Activated naive CD4-positive, alpha-beta T cell treated with Interleukin-2 at 50 U/mL for 16 hours (primary cell): ENCODE results near the gene GPR171.

Source experiments
- DNase-seq: peaks from one replicate; pipeline ENCODE4 v3.0.0-alpha.2; 2020

GPR171 gene

DNA sequence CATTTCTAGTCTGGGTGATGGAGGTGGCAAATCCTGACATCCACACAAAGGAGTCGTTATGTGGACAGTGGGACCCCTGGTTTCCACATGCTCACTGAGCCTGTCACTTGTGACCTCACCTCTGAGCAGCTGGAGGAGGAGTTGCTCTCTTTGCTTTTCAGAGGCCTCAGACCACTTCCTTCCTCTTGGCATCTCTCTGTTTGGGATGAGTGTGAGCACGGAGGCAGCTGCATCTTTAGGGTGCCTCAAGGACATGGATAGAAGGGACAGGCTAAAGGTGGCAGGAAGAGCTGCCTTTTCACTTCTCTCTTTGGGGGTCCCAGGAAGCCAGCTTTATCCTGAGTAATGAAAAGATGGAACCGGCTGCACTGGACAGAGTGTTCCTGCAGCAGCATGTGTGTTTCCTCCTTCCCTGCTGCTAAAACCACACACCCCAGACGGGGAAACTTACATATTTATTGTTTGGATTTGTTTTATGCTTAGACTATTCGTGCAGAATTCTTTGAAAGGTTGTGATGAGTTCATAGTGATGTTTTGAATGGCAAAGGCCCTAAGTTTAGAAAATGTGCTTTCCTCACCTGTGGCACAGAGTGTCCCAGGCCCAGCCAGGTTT is 31.8 kb downstream of the GPR171 start:
- peak; percentile 31 for DNase-seq

DNA sequence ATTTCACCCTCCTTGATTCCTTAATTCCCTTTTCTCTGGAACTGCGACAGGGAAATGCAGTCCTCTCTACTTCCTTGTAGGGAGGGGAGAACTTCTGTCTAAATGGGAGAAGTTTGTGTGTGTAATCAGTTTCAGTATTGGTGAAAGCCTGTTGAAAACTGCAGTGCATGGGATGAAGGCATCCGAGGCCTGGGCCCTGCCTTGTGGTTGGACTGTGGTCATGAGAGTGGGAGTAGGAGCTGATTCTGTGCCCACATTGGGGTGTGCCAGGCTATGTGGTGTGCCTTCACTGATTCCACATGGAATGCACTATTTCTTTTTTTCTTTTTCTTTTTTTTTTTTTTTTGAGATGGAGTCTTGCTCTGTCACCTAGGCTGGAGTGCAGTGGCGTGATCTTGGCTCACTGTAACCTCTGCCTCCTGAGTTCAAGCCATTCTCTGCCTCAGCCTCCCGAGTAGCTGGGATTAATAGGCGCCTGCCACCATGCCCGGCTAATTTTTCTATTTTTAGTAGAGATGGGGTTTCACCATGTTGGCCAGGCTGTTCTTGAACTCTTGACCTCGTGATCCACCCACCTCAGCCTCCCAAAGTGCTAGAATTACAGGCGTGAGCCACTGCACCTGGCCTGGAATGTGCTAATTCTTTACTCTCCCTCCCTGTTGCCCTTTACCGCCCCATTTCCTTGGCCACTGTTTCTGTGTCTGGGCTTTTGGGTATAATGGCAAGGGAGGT is 32.9 kb downstream of the GPR171 start:
- DNase-seq: peak; percentile 53

- DNase-seq: no peak
Observed at GRCh38 chr3:151169262-151169947, 33.6 kb downstream of the GPR171 start.

- DNase-seq: peak; percentile 85
Observed at GRCh38 chr3:151168269-151169094, 34.5 kb downstream of the GPR171 start.

DNA sequence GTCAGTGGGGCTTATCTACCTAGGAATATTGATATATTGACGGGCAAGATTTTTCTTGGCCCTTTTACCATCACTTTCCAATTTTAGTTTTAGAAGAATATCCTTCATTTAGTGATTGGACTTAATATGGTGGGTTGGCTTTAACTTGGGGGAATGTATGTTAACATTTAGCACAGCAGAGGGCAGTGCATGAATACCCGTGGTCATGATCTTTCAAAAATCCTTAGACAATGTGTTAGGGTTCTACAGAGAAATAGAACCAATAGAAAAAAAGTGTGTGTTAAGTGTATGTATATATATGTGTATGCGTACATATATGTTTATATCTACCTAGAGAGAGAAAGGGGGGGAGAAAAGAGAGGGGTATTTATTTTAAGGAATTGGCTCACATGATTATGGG is 36.9 kb downstream of the GPR171 start:
- no peak for DNase-seq

DNA sequence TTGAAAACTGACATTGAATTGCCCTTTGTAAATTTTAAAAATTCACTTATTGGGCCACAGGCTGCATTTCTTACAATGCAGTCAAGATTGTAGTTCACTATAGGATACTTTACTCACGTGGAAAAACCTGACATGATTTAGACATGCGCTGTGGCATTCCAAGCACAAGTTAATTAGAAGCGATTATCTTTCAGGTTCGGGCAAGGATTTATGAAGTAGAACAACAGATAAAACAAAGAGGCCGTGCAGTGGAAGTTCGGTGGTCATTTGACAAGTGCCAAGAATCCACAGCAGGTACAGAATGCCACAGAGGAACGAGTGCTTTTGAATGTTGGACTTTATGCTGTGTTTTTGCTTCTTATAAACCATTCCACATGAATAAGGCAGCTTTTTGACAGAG is 37.8 kb downstream of the GPR171 start:
- DNase-seq: no peak

DNA sequence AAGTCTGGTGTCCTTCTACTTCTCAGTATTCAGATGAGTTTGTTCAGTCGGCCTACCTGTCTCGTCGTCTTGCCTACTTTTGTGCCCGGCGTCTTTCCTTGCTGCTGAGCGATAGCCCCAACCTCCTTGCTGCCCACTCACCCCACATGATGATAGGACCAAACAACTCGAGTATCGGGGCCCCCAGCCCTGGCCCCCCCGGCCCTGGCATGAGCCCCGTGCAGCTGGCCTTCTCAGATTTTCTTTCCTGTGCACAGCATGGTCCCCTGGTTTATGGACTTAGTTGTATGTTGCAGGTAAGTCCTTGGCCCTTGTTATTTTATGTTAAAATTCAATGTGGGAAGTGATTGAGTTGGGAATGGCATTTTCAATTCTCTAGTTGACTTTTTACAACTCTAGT is 43.2 kb downstream of the GPR171 start:
- DNase-seq: no peak

GRCh38 chr3:151156618-151157216 is 46.3 kb downstream of the GPR171 start:
- no peak for DNase-seq

- DNase-seq: no peak
Observed at GRCh38 chr3:151155409-151156128, 47.4 kb downstream of the GPR171 start.

GRCh38 chr3:151154566-151154965 is 48.5 kb downstream of the GPR171 start:
- no peak for DNase-seq

GRCh38 chr3:151152455-151153079 is 50.4 kb downstream of the GPR171 start:
- no peak for DNase-seq
